Sigmoid colon (tissue), 4 donors: ENCODE results near the gene SYS1.

ENCODE experiments used
- POLR2AphosphoS5 ChIP-seq, 4 donors: sonication (generic); formaldehyde crosslinking; IDR thresholded peaks; one replicate each; pipeline ENCODE4 v1.6.1; 2017; ENCODE audit warnings: antibody characterized with exemption in 4 of 4
- TF ChIP-seq, protein P1 (sequence below), 4 experiments: fragments of 450-650 bp in 3 of 4; fragments of 200-600 bp in 1 of 4; IDR thresholded peaks; one replicate each; pipeline ENCODE4 v1.5.1; 2016 to 2019; ENCODE audit warnings: antibody characterized with exemption in 4 of 4, mild to moderate bottlenecking in 3 of 4, moderate library complexity in 2 of 4

DNA sequence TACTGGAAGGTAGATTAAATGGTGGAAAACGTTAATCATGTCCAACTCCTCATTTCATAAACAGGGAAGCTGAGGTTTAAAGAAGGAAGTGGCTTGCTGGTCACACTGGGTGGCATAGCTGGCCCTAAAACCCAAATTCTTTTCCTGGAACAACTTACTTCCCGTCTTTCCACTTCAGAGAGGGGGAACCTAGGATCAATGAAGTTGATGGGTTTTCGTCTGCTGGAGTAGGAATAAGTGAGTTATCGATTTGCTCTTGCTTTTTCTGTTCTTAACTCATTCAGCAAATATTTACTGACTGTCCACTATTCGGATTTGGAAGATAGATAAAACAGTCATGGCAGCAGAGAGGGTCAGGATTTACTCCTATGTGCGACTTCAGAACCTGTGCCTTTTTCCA, 1.2 kb upstream of the SYS1 start:
- TF ChIP-seq POLR2AphosphoS5 (IDR thresholded peaks at IDR 0.05) = no peak
- TF ChIP-seq, protein P1, sequence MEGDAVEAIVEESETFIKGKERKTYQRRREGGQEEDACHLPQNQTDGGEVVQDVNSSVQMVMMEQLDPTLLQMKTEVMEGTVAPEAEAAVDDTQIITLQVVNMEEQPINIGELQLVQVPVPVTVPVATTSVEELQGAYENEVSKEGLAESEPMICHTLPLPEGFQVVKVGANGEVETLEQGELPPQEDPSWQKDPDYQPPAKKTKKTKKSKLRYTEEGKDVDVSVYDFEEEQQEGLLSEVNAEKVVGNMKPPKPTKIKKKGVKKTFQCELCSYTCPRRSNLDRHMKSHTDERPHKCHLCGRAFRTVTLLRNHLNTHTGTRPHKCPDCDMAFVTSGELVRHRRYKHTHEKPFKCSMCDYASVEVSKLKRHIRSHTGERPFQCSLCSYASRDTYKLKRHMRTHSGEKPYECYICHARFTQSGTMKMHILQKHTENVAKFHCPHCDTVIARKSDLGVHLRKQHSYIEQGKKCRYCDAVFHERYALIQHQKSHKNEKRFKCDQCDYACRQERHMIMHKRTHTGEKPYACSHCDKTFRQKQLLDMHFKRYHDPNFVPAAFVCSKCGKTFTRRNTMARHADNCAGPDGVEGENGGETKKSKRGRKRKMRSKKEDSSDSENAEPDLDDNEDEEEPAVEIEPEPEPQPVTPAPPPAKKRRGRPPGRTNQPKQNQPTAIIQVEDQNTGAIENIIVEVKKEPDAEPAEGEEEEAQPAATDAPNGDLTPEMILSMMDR (IDR thresholded peaks at IDR 0.05) = no peak
